Measurements from ENCODE around the gene SLC25A45.

The SLC25A45 gene

DNA sequence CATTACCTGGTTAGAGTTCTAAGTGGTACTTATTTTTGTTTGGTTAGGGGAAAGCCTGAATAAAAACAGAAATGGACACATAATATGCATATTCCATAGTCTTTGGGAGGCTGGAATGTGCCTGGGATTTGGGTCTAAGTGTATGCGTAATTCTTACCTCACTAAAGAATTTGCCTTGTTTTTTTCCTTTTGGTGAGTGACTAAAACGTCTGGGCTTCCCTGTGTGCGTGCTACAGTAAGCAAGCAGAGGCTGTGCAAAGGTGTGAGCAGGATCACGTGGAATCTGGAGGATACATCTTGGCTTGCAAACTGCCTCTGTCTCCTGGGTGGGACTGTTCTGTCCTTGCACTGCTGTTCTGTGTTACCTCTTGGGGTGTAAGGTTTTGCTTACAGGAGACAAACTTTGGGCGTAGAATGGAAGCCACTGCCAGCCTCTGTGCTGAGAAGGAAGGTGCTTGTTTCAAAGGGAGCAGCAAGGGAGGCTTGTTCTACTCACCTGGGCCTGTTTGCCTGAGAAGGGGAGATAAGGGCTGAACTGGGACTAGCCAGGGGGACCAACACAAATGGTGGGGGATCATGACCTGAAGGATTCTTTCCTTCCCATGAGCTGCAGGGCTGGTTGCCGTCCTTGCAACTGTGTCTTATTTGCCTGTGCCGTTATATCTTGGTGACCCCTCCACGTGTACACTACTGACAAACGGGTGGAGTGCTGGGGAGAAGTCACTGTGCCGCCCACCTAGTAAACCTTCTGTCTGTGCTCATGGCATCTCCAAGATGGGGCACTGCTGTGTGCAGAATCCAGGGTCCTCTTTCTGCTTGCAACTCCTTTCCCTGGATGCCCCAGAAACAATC, 44.6 kb upstream of the SLC25A45 start:
- FAIRE-seq (peak; percentile 9), DNase-seq (ENCODE audit: insufficient read length, low spot score) (no peak)
- peak; percentile 96 for TF ChIP-seq POLR2A (IDR thresholded peaks at IDR 0.05; ENCODE audit: low read depth, low read length)
- TF ChIP-seq POU2F2 (IDR thresholded peaks at IDR 0.05; ENCODE audit: low read depth, low read length), result peak; percentile 95
- peak; percentile 2 for TF ChIP-seq PAX5 (IDR thresholded peaks at IDR 0.05; ENCODE audit: insufficient read depth, low read length, severe bottlenecking)
- TF ChIP-seq TAF1 (IDR thresholded peaks at IDR 0.05; ENCODE audit: low read depth, low read length), result 0 out of 2 replicates have a peak, but pooled peaks have one; percentile 5
- peak; percentile 96 for TF ChIP-seq POLR2AphosphoS5 (IDR thresholded peaks at IDR 0.05; ENCODE audit: low read depth, low read length)
- TF ChIP-seq SPI1 (IDR thresholded peaks at IDR 0.05; ENCODE audit: low read depth, low read length), result no peak

DNA sequence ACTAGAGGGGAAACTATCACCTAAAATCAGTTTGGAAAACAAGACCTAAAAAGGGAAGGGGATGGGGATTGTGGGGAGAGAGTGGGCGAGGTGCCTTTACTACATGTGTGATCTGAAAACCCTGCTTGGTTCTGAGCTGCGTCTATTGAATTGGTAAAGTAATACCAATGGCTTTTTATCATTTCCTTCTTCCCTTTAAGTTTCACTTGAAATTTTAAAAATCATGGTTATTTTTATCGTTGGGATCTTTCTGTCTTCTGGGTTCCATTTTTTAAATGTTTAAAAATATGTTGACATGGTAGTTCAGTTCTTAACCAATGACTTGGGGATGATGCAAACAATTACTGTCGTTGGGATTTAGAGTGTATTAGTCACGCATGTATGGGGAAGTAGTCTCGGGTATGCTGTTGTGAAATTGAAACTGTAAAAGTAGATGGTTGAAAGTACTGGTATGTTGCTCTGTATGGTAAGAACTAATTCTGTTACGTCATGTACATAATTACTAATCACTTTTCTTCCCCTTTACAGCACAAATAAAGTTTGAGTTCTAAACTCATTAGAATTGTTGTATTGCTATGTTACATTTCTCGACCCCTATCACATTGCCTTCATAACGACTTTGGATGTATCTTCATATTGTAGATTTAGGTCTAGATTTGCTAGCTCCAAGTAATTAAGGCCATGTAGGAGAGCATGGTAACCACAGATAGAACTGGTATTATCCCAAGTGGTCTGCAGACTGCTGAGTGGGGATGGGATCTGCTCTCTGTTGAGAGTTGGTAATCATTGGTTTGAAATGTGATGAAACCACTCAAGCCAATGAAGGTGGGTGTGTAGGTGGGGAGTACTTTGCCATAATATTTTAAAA, 43.8 kb upstream of the SLC25A45 start:
- FAIRE-seq (peak; percentile 59), DNase-seq (ENCODE audit: insufficient read length, low spot score) (no peak)
- TF ChIP-seq POLR2A (IDR thresholded peaks at IDR 0.05; ENCODE audit: low read depth, low read length) (peak; percentile 67), POU2F2 (IDR thresholded peaks at IDR 0.05; ENCODE audit: low read depth, low read length) (peak; percentile 72), TAF1 (IDR thresholded peaks at IDR 0.05; ENCODE audit: low read depth, low read length) (peak; percentile 47; the same call in 1 of the 2 replicates), POLR2AphosphoS5 (IDR thresholded peaks at IDR 0.05; ENCODE audit: low read depth, low read length) (peak; percentile 97), SPI1 (IDR thresholded peaks at IDR 0.05; ENCODE audit: low read depth, low read length) (peak; percentile 24; the same call in 1 of the 2 replicates), PAX5 (IDR thresholded peaks at IDR 0.05; ENCODE audit: insufficient read depth, low read length, severe bottlenecking) (no peak)

DNA sequence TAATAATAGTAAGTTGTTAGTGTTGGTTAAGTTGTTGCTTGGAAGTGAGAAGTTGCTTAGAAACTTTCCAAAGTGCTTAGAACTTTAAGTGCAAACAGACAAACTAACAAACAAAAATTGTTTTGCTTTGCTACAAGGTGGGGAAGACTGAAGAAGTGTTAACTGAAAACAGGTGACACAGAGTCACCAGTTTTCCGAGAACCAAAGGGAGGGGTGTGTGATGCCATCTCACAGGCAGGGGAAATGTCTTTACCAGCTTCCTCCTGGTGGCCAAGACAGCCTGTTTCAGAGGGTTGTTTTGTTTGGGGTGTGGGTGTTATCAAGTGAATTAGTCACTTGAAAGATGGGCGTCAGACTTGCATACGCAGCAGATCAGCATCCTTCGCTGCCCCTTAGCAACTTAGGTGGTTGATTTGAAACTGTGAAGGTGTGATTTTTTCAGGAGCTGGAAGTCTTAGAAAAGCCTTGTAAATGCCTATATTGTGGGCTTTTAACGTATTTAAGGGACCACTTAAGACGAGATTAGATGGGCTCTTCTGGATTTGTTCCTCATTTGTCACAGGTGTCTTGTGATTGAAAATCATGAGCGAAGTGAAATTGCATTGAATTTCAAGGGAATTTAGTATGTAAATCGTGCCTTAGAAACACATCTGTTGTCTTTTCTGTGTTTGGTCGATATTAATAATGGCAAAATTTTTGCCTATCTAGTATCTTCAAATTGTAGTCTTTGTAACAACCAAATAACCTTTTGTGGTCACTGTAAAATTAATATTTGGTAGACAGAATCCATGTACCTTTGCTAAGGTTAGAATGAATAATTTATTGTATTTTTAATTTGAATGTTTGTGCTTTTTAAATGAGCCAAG, 42.9 kb upstream of the SLC25A45 start:
- no peak for DNase-seq (ENCODE audit: insufficient read length, low spot score)
- FAIRE-seq, result peak; percentile 40
- TF ChIP-seq SPI1 (IDR thresholded peaks at IDR 0.05; ENCODE audit: low read depth, low read length) (no peak), POU2F2 (IDR thresholded peaks at IDR 0.05; ENCODE audit: low read depth, low read length) (peak; percentile 88), POLR2A (IDR thresholded peaks at IDR 0.05; ENCODE audit: low read depth, low read length) (peak; percentile 96), TAF1 (IDR thresholded peaks at IDR 0.05; ENCODE audit: low read depth, low read length) (no peak; the same call in 1 of the 2 replicates), PAX5 (IDR thresholded peaks at IDR 0.05; ENCODE audit: insufficient read depth, low read length, severe bottlenecking) (no peak), POLR2AphosphoS5 (IDR thresholded peaks at IDR 0.05; ENCODE audit: low read depth, low read length) (peak; percentile 98)

DNA sequence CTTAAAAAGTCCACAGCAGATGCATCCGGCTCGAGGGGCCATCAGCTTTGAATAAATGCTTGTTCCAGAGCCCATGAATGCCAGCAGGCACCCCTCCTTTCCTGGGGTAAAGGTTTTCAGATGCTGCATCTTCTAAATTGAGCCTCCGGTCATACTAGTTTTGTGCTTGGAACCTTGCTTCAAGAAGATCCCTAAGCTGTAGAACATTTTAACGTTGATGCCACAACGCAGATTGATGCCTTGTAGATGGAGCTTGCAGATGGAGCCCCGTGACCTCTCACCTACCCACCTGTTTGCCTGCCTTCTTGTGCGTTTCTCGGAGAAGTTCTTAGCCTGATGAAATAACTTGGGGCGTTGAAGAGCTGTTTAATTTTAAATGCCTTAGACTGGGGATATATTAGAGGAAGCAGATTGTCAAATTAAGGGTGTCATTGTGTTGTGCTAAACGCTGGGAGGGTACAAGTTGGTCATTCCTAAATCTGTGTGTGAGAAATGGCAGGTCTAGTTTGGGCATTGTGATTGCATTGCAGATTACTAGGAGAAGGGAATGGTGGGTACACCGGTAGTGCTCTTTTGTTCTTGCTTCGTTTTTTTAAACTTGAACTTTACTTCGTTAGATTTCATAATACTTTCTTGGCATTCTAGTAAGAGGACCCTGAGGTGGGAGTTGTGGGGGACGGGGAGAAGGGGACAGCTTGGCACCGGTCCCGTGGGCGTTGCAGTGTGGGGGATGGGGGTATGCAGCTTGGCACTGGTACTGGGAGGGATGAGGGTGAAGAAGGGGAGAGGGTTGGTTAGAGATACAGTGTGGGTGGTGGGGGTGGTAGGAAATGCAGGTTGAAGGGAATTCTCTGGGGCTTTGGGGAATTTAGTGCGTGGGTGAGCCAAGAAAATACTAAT, 42.0 kb upstream of the SLC25A45 start:
- no peak for FAIRE-seq
- DNase-seq (ENCODE audit: insufficient read length, low spot score), result no peak
- peak; percentile 84 for TF ChIP-seq POLR2AphosphoS5 (IDR thresholded peaks at IDR 0.05; ENCODE audit: low read depth, low read length)
- no peak for TF ChIP-seq SPI1 (IDR thresholded peaks at IDR 0.05; ENCODE audit: low read depth, low read length)
- peak; percentile 73 for TF ChIP-seq POU2F2 (IDR thresholded peaks at IDR 0.05; ENCODE audit: low read depth, low read length)
- no peak for TF ChIP-seq PAX5 (IDR thresholded peaks at IDR 0.05; ENCODE audit: insufficient read depth, low read length, severe bottlenecking)
- TF ChIP-seq POLR2A (IDR thresholded peaks at IDR 0.05; ENCODE audit: low read depth, low read length), result peak; percentile 89
- no peak; the same call in 1 of the 2 replicates for TF ChIP-seq TAF1 (IDR thresholded peaks at IDR 0.05; ENCODE audit: low read depth, low read length)

DNA sequence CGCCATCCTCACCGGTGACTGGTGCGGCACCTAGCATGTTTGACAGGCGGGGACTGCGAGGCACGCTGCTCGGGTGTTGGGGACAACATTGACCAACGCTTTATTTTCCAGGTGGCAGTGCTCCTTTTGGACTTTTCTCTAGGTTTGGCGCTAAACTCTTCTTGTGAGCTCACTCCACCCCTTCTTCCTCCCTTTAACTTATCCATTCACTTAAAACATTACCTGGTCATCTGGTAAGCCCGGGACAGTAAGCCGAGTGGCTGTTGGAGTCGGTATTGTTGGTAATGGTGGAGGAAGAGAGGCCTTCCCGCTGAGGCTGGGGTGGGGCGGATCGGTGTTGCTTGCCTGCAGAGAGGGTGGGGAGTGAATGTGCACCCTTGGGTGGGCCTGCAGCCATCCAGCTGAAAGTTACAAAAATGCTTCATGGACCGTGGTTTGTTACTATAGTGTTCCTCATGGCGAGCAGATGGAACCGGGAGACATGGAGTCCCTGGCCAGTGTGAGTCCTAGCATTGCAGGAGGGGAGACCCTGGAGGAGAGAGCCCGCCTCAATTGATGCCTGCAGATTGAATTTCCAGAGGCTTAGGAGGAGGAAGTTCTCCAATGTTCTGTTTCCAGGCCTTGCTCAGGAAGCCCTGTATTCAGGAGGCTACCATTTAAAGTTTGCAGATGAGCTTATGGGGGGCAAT, 41.2 kb upstream of the SLC25A45 start:
- no peak for FAIRE-seq
- TF ChIP-seq POLR2A (IDR thresholded peaks at IDR 0.05; ENCODE audit: low read depth, low read length) (peak; percentile 89), PAX5 (IDR thresholded peaks at IDR 0.05; ENCODE audit: insufficient read depth, low read length, severe bottlenecking) (no peak), POU2F2 (IDR thresholded peaks at IDR 0.05; ENCODE audit: low read depth, low read length) (no peak; the same call in none of the 2 replicates), POLR2AphosphoS5 (IDR thresholded peaks at IDR 0.05; ENCODE audit: low read depth, low read length) (peak; percentile 94)
- DNase-seq (ENCODE audit: insufficient read length, low spot score), result no peak

DNA sequence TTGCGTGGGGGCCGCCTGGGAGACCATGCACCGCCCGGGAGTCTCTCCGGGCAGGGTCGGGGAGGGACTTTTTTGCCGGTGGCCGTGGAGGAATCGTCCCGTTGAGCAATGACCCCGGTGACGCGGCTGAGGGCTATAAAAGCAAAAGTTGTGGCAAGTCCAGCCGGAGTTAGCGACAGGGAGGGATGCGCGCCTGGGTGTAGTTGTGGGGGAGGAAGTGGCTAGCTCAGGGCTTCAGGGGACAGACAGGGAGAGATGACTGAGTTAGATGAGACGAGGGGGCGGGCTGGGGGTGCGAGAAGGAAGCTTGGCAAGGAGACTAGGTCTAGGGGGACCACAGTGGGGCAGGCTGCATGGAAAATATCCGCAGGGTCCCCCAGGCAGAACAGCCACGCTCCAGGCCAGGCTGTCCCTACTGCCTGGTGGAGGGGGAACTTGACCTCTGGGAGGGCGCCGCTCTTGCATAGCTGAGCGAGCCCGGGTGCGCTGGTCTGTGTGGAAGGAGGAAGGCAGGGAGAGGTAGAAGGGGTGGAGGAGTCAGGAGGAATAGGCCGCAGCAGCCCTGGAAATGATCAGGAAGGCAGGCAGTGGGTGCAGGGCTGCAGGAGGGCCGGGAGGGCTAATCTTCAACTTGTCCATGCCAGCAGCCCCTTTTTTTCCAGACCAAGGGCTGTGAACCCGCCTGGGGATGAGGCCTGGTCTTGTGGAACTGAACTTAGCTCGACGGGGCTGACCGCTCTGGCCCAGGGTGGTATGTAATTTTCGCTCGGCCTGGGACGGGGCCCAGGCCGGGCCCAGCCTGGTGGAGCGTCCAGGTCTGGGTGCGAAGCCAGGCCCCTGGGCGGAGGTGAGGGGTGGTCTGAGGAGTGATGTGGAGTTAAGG, 40.4 kb upstream of the SLC25A45 start, which contains the start of gene NEAT1:
Gene NEAT1 (plus strand): TSS at position 166 of the 883 bp plus-strand sequence.
- no peak for DNase-seq (ENCODE audit: insufficient read length, low spot score)
- TF ChIP-seq PAX5 (IDR thresholded peaks at IDR 0.05; ENCODE audit: insufficient read depth, low read length, severe bottlenecking) (no peak), POLR2A (IDR thresholded peaks at IDR 0.05; ENCODE audit: low read depth, low read length) (peak; percentile 99), SPI1 (IDR thresholded peaks at IDR 0.05; ENCODE audit: low read depth, low read length) (peak; percentile 75), POLR2AphosphoS5 (IDR thresholded peaks at IDR 0.05; ENCODE audit: low read depth, low read length) (peak; percentile 99), POU2F2 (IDR thresholded peaks at IDR 0.05; ENCODE audit: low read depth, low read length) (peak; percentile 99), TAF1 (IDR thresholded peaks at IDR 0.05; ENCODE audit: low read depth, low read length) (peak; percentile 99)
- peak; percentile 23 for FAIRE-seq
